ENCODE data around the gene RELN. TPM values are rescaled to one million over a fixed set of nuclear protein-coding genes. Genes with fewer than 3 reads are reported as not detected.

RELN gene
- total RNA-seq, 1 donor from 2014 or later: 0.19 TPM

DNA sequence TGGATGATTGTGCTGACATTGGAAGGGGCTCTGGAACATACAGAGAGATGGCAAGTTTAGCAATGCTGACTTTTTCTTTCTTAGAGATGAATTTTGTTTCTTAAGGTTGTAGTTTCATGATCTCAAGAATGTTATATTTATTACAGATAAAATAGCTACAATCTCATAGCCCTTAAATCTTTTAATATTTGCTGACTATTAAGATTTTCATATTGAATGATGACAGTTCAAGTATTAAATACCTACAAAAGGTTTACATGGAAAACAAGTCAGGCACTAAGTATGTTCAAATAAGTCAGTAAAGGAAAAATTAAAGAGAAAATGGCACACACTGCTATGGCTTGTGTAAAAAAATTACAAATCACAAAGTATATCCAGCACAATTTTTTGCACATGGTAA, 291.4 kb downstream of the RELN start:
- H3K4me3 Mint-ChIP-seq (ENCODE audit: unreplicated experiment): no peak overlapping the region
- TF ChIP-seq, protein P1, sequence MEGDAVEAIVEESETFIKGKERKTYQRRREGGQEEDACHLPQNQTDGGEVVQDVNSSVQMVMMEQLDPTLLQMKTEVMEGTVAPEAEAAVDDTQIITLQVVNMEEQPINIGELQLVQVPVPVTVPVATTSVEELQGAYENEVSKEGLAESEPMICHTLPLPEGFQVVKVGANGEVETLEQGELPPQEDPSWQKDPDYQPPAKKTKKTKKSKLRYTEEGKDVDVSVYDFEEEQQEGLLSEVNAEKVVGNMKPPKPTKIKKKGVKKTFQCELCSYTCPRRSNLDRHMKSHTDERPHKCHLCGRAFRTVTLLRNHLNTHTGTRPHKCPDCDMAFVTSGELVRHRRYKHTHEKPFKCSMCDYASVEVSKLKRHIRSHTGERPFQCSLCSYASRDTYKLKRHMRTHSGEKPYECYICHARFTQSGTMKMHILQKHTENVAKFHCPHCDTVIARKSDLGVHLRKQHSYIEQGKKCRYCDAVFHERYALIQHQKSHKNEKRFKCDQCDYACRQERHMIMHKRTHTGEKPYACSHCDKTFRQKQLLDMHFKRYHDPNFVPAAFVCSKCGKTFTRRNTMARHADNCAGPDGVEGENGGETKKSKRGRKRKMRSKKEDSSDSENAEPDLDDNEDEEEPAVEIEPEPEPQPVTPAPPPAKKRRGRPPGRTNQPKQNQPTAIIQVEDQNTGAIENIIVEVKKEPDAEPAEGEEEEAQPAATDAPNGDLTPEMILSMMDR (IDR thresholded peaks at IDR 0.05): no peak
- H3K4me1 Mint-ChIP-seq (ENCODE audit: unreplicated experiment): no peaks in the 10 kb centered on the region
- no peaks in the 10 kb centered on the region for H3K9me3 Mint-ChIP-seq (ENCODE audit: unreplicated experiment)
- H3K36me3 Mint-ChIP-seq (ENCODE audit: unreplicated experiment): no peaks in the 10 kb centered on the region
- DNase-seq (ENCODE audit: extremely low spot score, unreplicated experiment): no peak
- H3K27ac Mint-ChIP-seq (ENCODE audit: unreplicated experiment): no peak overlapping the region
- no peaks in the 10 kb centered on the region for H3K27me3 Mint-ChIP-seq (ENCODE audit: unreplicated experiment)

DNA sequence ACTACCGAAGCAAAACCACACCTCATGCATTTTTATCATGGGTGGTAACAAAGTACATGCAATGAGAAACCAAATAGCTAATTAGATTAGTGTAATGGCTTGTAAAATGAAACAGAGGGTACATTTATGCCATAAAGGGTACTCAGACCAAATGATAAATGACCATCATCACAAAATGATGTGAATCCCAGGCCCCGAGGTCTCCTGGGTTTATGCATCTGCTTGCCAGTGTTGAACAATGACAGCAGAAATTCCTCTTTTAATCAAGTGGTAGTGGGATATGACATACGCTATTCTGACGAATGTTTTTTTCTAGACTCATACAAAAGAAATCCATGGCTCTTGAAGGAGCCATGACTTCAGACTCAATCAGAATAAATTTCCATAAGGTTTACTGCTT, 293.9 kb downstream of the RELN start:
- Mint-ChIP-seq H3K9me3 (ENCODE audit: unreplicated experiment) (no peaks in the 10 kb centered on the region), H3K27me3 (ENCODE audit: unreplicated experiment) (no peaks in the 10 kb centered on the region), H3K27ac (ENCODE audit: unreplicated experiment) (no peak overlapping the region), H3K4me1 (ENCODE audit: unreplicated experiment) (no peaks in the 10 kb centered on the region), H3K36me3 (ENCODE audit: unreplicated experiment) (no peaks in the 10 kb centered on the region), H3K4me3 (ENCODE audit: unreplicated experiment) (no peak overlapping the region)
- no peak for DNase-seq (ENCODE audit: extremely low spot score, unreplicated experiment)
- TF ChIP-seq, protein P1 (IDR thresholded peaks at IDR 0.05): no peak

DNA sequence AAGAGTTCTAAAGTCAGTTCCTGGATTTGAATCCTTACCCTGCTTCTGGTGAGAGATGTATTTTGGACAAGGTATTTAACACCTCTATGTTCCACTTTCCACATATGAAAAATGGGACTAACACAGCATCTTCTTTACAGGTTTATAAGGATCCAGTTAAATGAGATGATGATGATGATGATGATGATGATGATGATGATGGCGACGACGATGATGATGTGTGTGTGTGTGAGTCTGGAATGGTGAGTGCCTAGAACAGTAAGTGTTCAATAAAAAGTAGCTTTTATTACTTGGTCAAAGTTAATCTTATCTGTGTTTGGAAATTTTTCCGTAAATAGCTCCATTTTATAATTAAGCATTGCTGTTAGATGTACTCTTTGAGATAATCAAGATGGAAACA, 295.2 kb downstream of the RELN start:
- Mint-ChIP-seq H3K36me3 (ENCODE audit: unreplicated experiment) (no peaks in the 10 kb centered on the region), H3K4me3 (ENCODE audit: unreplicated experiment) (no peak overlapping the region), H3K9me3 (ENCODE audit: unreplicated experiment) (no peaks in the 10 kb centered on the region), H3K27me3 (ENCODE audit: unreplicated experiment) (no peaks in the 10 kb centered on the region), H3K4me1 (ENCODE audit: unreplicated experiment) (no peaks in the 10 kb centered on the region), H3K27ac (ENCODE audit: unreplicated experiment) (no peak overlapping the region)
- no peak for DNase-seq (ENCODE audit: extremely low spot score, unreplicated experiment)
- TF ChIP-seq, protein P1 (IDR thresholded peaks at IDR 0.05): no peak

- TF ChIP-seq, protein P1 (IDR thresholded peaks at IDR 0.05): no peak
- Mint-ChIP-seq H3K4me3 (ENCODE audit: unreplicated experiment) (no peak overlapping the region), H3K4me1 (ENCODE audit: unreplicated experiment) (no peaks in the 10 kb centered on the region), H3K27ac (ENCODE audit: unreplicated experiment) (no peak overlapping the region), H3K36me3 (ENCODE audit: unreplicated experiment) (no peaks in the 10 kb centered on the region), H3K9me3 (ENCODE audit: unreplicated experiment) (no peaks in the 10 kb centered on the region), H3K27me3 (ENCODE audit: unreplicated experiment) (no peaks in the 10 kb centered on the region)
- DNase-seq (ENCODE audit: extremely low spot score, unreplicated experiment): no peak
Measured at GRCh38 chr7:103691291-103691690, 298.2 kb downstream of the RELN start.

GRCh38 chr7:103690242-103690974, 299.1 kb downstream of the RELN start:
- Mint-ChIP-seq H3K36me3 (ENCODE audit: unreplicated experiment) (no peaks in the 10 kb centered on the region), H3K9me3 (ENCODE audit: unreplicated experiment) (no peaks in the 10 kb centered on the region), H3K4me3 (ENCODE audit: unreplicated experiment) (no peak overlapping the region), H3K4me1 (ENCODE audit: unreplicated experiment) (no peaks in the 10 kb centered on the region), H3K27me3 (ENCODE audit: unreplicated experiment) (no peaks in the 10 kb centered on the region), H3K27ac (ENCODE audit: unreplicated experiment) (no peak overlapping the region)
- TF ChIP-seq, protein P1 (IDR thresholded peaks at IDR 0.05): no peak
- no peak for DNase-seq (ENCODE audit: extremely low spot score, unreplicated experiment)
